T-helper 9 cell (primary cell): ENCODE measurements around the gene ZNF474.

ENCODE experiments used
- DNase-seq: peaks from one replicate; pipeline ENCODE4 v3.0.0-alpha.2; 2020

Gene ZNF474

GRCh38 chr5:122154910-122155309 lies 25.6 kb downstream of the ZNF474 start:
- no peak for DNase-seq

GRCh38 chr5:122155546-122155945 lies 26.2 kb downstream of the ZNF474 start:
- DNase-seq, result no peak

- no peak for DNase-seq
Observed at GRCh38 chr5:122156724-122157325, 27.5 kb downstream of the ZNF474 start.

DNA sequence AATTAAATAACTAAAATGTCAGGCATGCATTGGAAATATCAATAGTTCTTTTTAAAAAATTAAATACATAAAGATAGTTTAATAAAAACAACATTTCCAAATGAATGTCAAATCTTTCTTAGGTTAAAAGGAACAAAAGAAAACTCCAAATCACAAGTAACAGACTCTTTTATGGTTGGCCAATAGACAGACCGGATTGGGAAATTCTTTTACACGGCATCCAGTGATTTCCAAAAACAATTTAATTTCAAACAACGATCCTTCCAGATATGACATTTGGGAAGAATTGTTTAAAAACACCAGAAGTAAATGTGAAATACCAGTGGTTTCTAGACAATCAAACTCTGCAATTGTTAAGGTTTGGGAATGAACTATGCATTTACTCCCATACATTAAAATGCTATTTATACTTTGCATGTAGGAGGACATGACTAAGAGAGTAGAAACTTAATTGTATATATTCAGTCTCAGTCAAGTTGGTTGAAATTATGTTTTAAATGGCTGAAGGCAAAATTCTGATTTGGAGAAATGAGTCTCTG lies 32.8 kb downstream of the ZNF474 start:
- DNase-seq, result no peak

DNA sequence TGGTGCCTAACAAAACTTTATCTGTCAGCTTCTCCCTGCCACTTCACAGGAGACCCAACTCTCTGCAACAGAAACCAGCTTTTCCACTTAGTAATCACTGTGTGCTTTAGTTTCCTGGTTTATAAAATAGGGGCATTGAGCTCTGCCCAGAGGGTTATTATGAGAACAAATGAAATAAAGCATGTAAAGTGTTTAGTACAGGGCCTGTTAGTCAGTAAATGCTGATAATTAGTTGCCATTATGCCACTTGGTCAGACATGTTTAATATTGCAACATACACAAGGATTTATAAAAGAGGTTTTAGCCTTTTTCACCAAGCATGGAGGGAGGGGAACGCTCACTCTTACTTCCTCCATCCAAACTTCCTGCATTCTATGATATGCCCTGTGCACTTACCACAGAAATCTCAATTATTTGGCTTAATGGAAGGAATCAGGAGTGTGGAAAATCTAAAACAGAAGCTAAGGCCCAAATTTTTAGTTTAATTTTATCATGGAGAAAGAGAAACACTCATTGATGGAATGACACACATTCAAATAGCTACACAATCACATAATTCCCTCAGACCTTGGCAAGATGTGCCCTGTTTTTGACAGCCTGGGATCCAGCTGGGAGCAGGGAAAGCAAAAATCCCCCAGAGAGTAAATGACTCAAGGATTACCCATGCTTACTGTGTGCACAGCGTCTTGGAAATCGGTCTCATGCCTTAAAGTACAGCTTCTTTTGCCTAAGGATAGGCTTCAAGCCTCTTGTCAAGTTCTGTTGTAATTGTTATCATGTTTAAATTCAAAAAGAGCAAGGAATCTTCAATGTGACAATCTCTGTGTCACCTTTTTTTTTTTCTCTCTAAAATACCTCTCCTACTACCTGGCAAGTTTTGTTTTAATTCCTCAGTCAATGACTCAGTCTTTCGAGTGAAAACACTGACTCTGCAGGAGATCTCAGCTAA lies 34.0 kb downstream of the ZNF474 start:
- no peak for DNase-seq

- no peak for DNase-seq
Observed at GRCh38 chr5:122164070-122164435, 34.7 kb downstream of the ZNF474 start.

- DNase-seq, result no peak
Observed at GRCh38 chr5:122164831-122165558, 35.6 kb downstream of the ZNF474 start.

DNA sequence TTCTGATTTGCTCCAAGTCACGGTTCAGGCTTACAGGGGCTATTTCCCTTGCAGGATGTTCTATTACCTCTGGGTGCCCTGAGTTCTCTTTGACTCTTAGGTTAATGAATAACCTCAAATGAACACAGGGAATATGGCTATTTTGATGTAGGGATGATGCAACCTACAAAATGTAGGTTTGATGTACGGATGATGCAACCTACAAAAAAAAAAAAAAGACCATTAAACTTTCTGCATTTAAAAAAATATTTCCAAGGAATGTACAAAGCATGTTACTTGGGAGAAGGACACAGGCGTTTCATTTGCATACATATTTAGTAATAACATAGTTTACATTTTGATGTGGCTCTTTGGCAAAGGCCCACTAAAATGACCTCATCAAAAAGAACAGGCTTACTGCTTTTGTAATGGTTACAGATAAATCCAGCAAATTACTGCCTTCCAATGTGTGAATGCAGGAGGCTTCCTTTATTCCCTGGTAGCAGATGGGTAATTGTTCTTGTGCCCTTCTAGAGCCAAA lies 36.3 kb downstream of the ZNF474 start:
- no peak for DNase-seq

DNA sequence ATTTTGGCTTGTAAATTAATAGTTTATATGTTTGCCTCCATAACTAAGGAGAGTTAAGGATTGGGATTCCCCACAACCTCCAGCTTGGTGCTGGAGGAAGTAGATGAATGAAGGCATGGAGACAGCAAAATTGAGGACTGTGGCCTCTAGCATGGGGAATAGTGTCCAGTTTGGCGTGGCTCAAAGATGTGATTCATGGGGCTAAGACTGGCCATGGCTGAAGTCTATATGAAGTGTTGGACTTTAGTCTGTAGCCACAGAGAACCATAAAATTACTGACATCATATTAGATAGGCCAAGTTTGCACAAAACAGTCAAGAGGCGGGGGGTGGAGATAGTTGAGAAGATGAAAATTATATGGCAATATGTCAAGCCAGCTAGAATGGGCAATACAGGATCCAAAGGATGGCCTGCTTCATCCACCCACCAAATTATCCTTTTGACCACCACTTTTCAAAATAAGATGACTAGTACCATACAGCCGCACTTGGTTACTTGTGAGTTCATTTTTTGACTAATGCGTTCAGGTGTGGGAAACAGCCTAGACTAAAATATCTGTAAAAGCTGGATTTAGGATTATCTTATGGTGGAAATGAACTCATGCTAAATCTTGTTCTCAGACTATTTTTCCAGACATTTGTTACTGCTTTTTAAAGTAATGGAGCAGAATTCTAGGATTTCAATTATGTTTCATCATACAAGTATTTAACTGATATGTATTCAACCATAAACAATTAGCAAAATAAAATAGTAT lies 40.2 kb downstream of the ZNF474 start:
- DNase-seq, result no peak

DNA sequence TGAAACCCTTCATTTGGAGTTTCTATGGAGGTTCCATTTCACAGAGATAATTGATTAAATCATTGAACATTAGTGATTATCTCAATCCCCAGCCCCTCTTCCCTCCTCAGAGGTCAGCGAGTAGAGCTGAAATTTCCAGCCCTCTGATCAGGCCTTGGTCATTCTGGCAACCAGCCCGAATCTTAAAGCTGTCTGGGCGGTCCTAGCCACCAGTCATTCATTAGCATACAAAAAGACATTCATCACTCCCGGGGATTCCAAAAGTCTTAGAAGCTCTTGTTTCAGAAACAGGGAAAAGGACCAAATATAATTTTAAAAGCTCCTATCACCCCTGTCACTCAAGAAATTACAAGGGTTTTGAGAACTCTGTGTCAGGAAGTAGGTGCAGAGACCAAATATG lies 41.3 kb downstream of the ZNF474 start:
- DNase-seq, result no peak

- no peak for DNase-seq
Observed at GRCh38 chr5:122172207-122172606, 42.9 kb downstream of the ZNF474 start.

DNA sequence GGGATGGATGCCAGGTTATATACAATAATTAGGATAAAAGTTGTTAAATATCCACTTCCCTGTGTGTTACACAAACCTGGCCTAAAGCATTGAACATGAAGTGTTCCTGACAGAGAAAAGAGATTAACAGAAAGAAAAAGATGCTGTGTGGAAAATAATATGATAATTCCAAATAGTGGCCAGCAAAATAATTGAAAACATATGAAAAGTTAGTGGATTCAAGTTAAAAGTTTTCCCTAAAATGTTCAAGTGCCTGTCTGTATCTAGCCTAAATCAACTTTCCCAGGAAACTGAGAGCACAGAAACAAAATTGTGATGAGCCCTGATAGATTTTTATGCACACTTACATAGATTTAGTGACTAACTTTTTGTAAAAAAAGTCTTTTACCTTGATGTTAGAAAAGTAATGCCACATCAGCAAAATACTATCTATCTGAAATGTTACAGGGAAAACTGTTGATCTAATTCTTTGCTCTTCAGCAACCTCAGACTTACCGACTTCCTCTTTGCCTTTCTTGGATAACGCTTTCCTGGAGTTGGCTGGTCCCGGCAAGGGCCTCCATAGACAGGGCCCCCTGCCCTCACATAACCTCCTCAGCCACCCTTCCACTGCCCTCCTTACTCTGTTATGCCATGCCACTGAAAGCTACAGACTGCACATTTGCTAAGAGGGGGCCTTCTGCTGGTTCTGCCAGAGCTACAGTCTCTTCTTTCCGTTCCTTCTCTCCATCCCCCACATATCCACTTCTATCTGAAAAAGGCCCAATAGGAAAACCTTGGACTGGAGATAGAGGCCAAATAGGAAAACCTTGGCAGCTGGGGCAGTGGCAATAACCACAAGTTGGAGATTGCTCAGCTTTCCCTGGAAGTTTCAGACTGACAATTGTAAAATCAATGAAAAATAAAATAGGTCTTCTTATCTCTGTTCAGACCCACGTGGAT lies 44.4 kb downstream of the ZNF474 start:
- DNase-seq, result no peak

DNA sequence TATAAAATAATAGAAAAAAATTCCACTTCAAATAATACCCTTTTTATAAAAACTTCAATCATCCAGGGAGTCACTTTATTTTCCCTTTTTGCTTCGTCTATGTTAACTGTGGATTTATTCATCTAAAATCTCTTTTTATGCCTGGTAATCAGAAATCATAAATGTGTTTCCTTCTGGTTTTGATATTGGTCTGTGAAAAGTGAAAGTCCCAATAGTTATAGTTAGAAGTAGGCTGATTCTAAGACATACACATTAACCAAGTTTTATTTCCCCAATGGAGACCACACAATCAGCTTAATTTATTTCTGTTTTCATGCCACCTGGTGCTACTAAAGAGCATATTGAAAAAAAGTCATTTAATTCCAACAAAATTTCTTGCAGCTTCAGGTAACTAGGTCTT lies 45.7 kb downstream of the ZNF474 start:
- no peak for DNase-seq

GRCh38 chr5:122175852-122176251 lies 46.5 kb downstream of the ZNF474 start:
- no peak for DNase-seq

GRCh38 chr5:122177161-122177560 lies 47.8 kb downstream of the ZNF474 start:
- DNase-seq, result no peak

DNA sequence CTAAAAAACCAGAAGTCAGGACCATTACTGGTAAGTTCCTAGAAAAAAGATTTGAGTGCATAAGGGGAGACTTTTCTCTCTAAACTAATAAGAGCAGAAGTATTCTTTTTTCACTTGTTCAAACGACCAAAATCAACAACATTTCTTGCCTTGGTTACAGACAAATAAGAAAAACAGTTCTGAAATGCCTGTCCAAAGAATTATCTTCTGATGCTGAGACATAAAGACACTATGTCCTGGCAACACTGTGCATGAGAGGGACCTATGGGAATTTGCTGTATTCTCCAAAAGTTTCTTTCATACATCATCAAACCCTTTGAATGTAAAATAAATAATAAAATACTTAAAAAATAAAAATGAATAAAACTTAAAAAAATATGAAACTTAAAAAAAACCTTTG lies 50.4 kb downstream of the ZNF474 start:
- no peak for DNase-seq

- no peak for DNase-seq
Observed at GRCh38 chr5:122180146-122180712, 50.9 kb downstream of the ZNF474 start.

DNA sequence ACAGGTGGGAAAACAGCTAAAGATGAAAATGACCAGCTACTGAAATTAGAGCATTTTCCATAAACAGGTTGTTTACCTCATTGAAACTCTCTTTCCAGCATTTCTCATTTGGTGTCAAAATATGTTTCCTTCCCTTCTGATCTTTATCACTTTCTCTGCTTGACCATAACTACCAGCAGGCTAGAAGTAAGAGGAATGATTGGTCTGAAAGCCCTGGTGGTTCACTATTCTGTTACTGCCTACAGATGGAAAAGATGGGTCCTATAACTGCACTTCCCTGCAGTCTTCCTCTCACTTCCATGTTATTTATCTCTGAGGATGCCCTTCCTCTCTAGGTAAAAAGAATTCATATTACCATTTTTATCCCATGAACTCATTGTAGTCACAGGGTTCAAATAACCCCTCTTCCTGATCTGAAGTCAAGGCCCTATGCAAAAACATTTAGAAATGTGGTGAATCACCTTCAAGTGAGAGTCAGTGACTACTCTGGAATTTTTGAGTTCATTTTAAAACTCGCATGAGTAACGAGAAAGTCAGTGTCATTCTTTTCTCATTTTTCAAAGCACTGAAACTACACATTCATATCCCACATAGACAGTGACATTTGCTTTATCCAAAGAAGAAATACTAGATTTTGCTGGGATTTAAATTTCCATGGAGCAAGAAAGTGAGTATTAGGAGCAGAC lies 51.7 kb downstream of the ZNF474 start:
- DNase-seq, result no peak

- DNase-seq, result no peak
Observed at GRCh38 chr5:122181863-122182262, 52.5 kb downstream of the ZNF474 start.

GRCh38 chr5:122182491-122182921 lies 53.2 kb downstream of the ZNF474 start:
- no peak for DNase-seq
